BJ (cell line): ENCODE measurements around the gene MPPED2. TPM values are rescaled to one million over a fixed set of nuclear protein-coding genes. Genes with fewer than 3 reads are reported as not detected.

Source experiments
- CTCF ChIA-PET: fragments of 350-600 bp; formaldehyde crosslinking; extraction: SDS; loops from one replicate; lab custom pipeline; 2021; ENCODE audit warnings: antibody characterized with exemption, inconsistent platforms; lab: Yijun Ruan, JAX
- POLR2A ChIA-PET: fragments of 300-600 bp; sonication (Branson Sonifier 250); formaldehyde crosslinking; extraction: SDS; loops from one replicate; lab custom pipeline; 2021; ENCODE audit warnings: antibody characterized with exemption; lab: Charles Lee
- DNase-seq: peaks from one replicate; pipeline ENCODE4 v3.0.0-alpha.2; 2011; ENCODE audit warnings: low read depth
- H3K27me3 ChIP-seq: 2 replicates; pipeline ENCODE4 v1.6.0; 2011; ENCODE audit warnings: low read length; ENCODE audit not compliant: control insufficient read depth, insufficient read depth
- H3K36me3 ChIP-seq: 2 replicates; pipeline ENCODE4 v1.5.1; 2011; ENCODE audit warnings: low read length; ENCODE audit not compliant: control insufficient read depth, insufficient read depth
- H3K4me3 ChIP-seq: 2 replicates; pipeline ENCODE4 v1.5.1; 2011; ENCODE audit warnings: low read depth, mild to moderate bottlenecking, control low read depth, low read length
- CTCF ChIP-seq: IDR thresholded peaks from 2 replicates; pipeline ENCODE4 v1.5.1; 2011; ENCODE audit warnings: low read depth, mild to moderate bottlenecking, control low read depth, inconsistent platforms, low read length, moderate library complexity; ENCODE audit not compliant: insufficient read depth
- polyA plus RNA-seq: library from polyadenylated mRNA; depleted of rRNA; stranded (reverse); fragments of >200 nt; gene quantifications from 2 replicates; pipeline ENCODE4 v1.2.3, GENCODE V29; 2011

Gene MPPED2
- polyA plus RNA-seq, 1 experiment = not detected

- Histone ChIP-seq H3K27me3 (no peaks in the 10 kb centered on the region), H3K36me3 (no peaks in the 10 kb centered on the region), H3K4me3 (no peak overlapping the region)
- TF ChIP-seq CTCF = no peak
- ChIA-PET CTCF (no interaction called here), POLR2A (no interaction called here)
- no peak for DNase-seq
Observed at GRCh38 chr11:30553521-30554110, 32.5 kb downstream of the MPPED2 start.

GRCh38 chr11:30552839-30553238 is 33.3 kb downstream of the MPPED2 start:
- no peak for TF ChIP-seq CTCF
- Histone ChIP-seq H3K36me3 (no peaks in the 10 kb centered on the region), H3K4me3 (no peak overlapping the region), H3K27me3 (no peaks in the 10 kb centered on the region)
- CTCF ChIA-PET = no interaction called here
- POLR2A ChIA-PET = no interaction called here
- DNase-seq = no peak

- CTCF ChIA-PET = no interaction called here
- POLR2A ChIA-PET = no interaction called here
- no peaks in the 10 kb centered on the region for H3K27me3 ChIP-seq
- H3K4me3 ChIP-seq = no peak overlapping the region
- no peak for TF ChIP-seq CTCF
- no peak for DNase-seq
- H3K36me3 ChIP-seq = no peaks in the 10 kb centered on the region
Observed at GRCh38 chr11:30550022-30550542, 36.1 kb downstream of the MPPED2 start.

- no peak overlapping the region for H3K4me3 ChIP-seq
- DNase-seq = no peak
- no peak for TF ChIP-seq CTCF
- no peaks in the 10 kb centered on the region for H3K36me3 ChIP-seq
- POLR2A ChIA-PET = no interaction called here
- CTCF ChIA-PET = no interaction called here
- H3K27me3 ChIP-seq = no peaks in the 10 kb centered on the region
Observed at GRCh38 chr11:30549565-30549964, 36.6 kb downstream of the MPPED2 start.

- no peak for DNase-seq
- POLR2A ChIA-PET = no interaction called here
- CTCF ChIA-PET = no interaction called here
- Histone ChIP-seq H3K4me3 (no peak overlapping the region), H3K27me3 (no peaks in the 10 kb centered on the region), H3K36me3 (no peaks in the 10 kb centered on the region)
- no peak for TF ChIP-seq CTCF
Observed at GRCh38 chr11:30546334-30546733, 39.8 kb downstream of the MPPED2 start.
